GM23248 (cell line): ENCODE measurements around the gene ANXA8L1.
"Not testable (repeated sequence)": the region's sequence is repeated elsewhere in the genome, so short reads cannot be mapped to it uniquely, and the experiment has no call there.

ENCODE experiments used
- EZH2 ChIP-seq: fragments of 200-600 bp; sonication (generic); IDR thresholded peaks from 2 replicates; pipeline ENCODE4 v1.6.1; 2018; ENCODE audit warnings: antibody characterized with exemption, mild to moderate bottlenecking; ENCODE audit not compliant: insufficient read depth, poor library complexity, severe bottlenecking
- EZH2phosphoT487 ChIP-seq: fragments of 200-600 bp; sonication (generic); IDR thresholded peaks from 2 replicates; pipeline ENCODE4 v1.6.1; 2018; ENCODE audit warnings: antibody characterized with exemption, moderate library complexity, mild to moderate bottlenecking, low read depth; ENCODE audit not compliant: insufficient read depth

GRCh38 chr10:46409556-46409955 is 34.0 kb downstream of the ANXA8L1 start:
- TF ChIP-seq EZH2, EZH2phosphoT487: not testable (repeated sequence)
